ENCODE measurements around the gene PTTG2. TPM values are rescaled to one million over a fixed set of nuclear protein-coding genes. Genes with fewer than 3 reads are reported as not detected.
"Not testable (repeated sequence)": the region's sequence is repeated elsewhere in the genome, so short reads cannot be mapped to it uniquely, and the experiment has no call there.

The PTTG2 gene
- total and polyA plus RNA-seq, 2 experiments from 2014 or later: not detected

GRCh38 chr4:37922328-37922727, 37.9 kb upstream of the PTTG2 start:
- no peak overlapping the region for H2AFZ ChIP-seq

GRCh38 chr4:37923089-37923488, 37.1 kb upstream of the PTTG2 start:
- not testable (repeated sequence) for H3K9me2 ChIP-seq (replicated peaks; ENCODE audit: insufficient read depth); H3K36me3 ChIP-seq (replicated peaks; ENCODE audit: insufficient read depth, low read depth); H4K20me1 ChIP-seq (ENCODE audit: insufficient read depth, poor library complexity, severe bottlenecking); H3K4me3 ChIP-seq; H3K4me1 ChIP-seq (ENCODE audit: insufficient read depth); H3K27me3 ChIP-seq; H3K4me2 ChIP-seq; H3K9me3 ChIP-seq (ENCODE audit: low read depth); H3K79me2 ChIP-seq; H3K27ac ChIP-seq; DNase-seq (ENCODE audit: low spot score); H2AFZ ChIP-seq

More at GRCh38 chr4:37922328-37922727, 37.9 kb upstream of the PTTG2 start:
- DNase-seq (ENCODE audit: low spot score): no peak
- no peak overlapping the region for H3K27ac ChIP-seq
- H3K9me3 ChIP-seq (ENCODE audit: low read depth): no peaks in the 10 kb centered on the region
- no peaks in the 10 kb centered on the region for H3K9me2 ChIP-seq (replicated peaks; ENCODE audit: insufficient read depth)
- no peaks in the 10 kb centered on the region for H3K4me1 ChIP-seq (ENCODE audit: insufficient read depth)
- TF ChIP-seq CTCF (IDR thresholded peaks at IDR 0.05; ENCODE audit: poor library complexity) (no peak), EZH2 (IDR thresholded peaks at IDR 0.05; ENCODE audit: borderline replicate concordance) (no peak), EZH2phosphoT487 (IDR thresholded peaks at IDR 0.05; ENCODE audit: low read depth, severe bottlenecking, unreplicated experiment) (no peak)
- H3K79me2 ChIP-seq: no peaks in the 10 kb centered on the region
- H3K27me3 ChIP-seq: no peaks in the 10 kb centered on the region
- H3K4me2 ChIP-seq: no peak overlapping the region
- WGBS (ENCODE audit: low lambda C conversion rate, missing lambda C conversion rate): 76% methylated on average over 4 of the region's 4 CpGs
- H4K20me1 ChIP-seq (ENCODE audit: insufficient read depth, poor library complexity, severe bottlenecking): no peaks in the 10 kb centered on the region
- H3K4me3 ChIP-seq: no peak overlapping the region
- no peaks in the 10 kb centered on the region for H3K36me3 ChIP-seq (replicated peaks; ENCODE audit: insufficient read depth, low read depth)

GRCh38 chr4:37924946-37925345, 35.3 kb upstream of the PTTG2 start:
- TF ChIP-seq CTCF (IDR thresholded peaks at IDR 0.05; ENCODE audit: poor library complexity) (no peak), EZH2 (IDR thresholded peaks at IDR 0.05; ENCODE audit: borderline replicate concordance) (no peak), EZH2phosphoT487 (IDR thresholded peaks at IDR 0.05; ENCODE audit: low read depth, severe bottlenecking, unreplicated experiment) (no peak)
- H3K36me3 ChIP-seq (replicated peaks; ENCODE audit: insufficient read depth, low read depth): no peaks in the 10 kb centered on the region
- WGBS (ENCODE audit: low lambda C conversion rate, missing lambda C conversion rate): 82% methylated on average over 7 of the region's 7 CpGs
- no peak overlapping the region for H2AFZ ChIP-seq
- H3K4me3 ChIP-seq: no peak overlapping the region
- no peaks in the 10 kb centered on the region for H3K4me1 ChIP-seq (ENCODE audit: insufficient read depth)
- no peaks in the 10 kb centered on the region for H3K27me3 ChIP-seq
- DNase-seq (ENCODE audit: low spot score): no peak
- H4K20me1 ChIP-seq (ENCODE audit: insufficient read depth, poor library complexity, severe bottlenecking): no peaks in the 10 kb centered on the region
- H3K9me2 ChIP-seq (replicated peaks; ENCODE audit: insufficient read depth): no peaks in the 10 kb centered on the region
- no peaks in the 10 kb centered on the region for H3K9me3 ChIP-seq (ENCODE audit: low read depth)
- no peak overlapping the region for H3K27ac ChIP-seq
- no peak overlapping the region for H3K4me2 ChIP-seq
- H3K79me2 ChIP-seq: no peaks in the 10 kb centered on the region

- no peaks in the 10 kb centered on the region for H4K20me1 ChIP-seq (ENCODE audit: insufficient read depth, poor library complexity, severe bottlenecking)
- H2AFZ ChIP-seq: no peak overlapping the region
- no peaks in the 10 kb centered on the region for H3K79me2 ChIP-seq
- H3K4me1 ChIP-seq (ENCODE audit: insufficient read depth): no peaks in the 10 kb centered on the region
- no peak overlapping the region for H3K27ac ChIP-seq
- H3K9me2 ChIP-seq (replicated peaks; ENCODE audit: insufficient read depth): no peaks in the 10 kb centered on the region
- no peak for TF ChIP-seq CTCF (IDR thresholded peaks at IDR 0.05; ENCODE audit: poor library complexity)
- TF ChIP-seq EZH2phosphoT487 (IDR thresholded peaks at IDR 0.05; ENCODE audit: low read depth, severe bottlenecking, unreplicated experiment): no peak
- no peak for TF ChIP-seq EZH2 (IDR thresholded peaks at IDR 0.05; ENCODE audit: borderline replicate concordance)
- no peaks in the 10 kb centered on the region for H3K36me3 ChIP-seq (replicated peaks; ENCODE audit: insufficient read depth, low read depth)
- no peaks in the 10 kb centered on the region for H3K9me3 ChIP-seq (ENCODE audit: low read depth)
- 85% methylated on average over 4 of the region's 4 CpGs for WGBS (ENCODE audit: low lambda C conversion rate, missing lambda C conversion rate)
- H3K27me3 ChIP-seq: no peaks in the 10 kb centered on the region
- H3K4me2 ChIP-seq: no peak overlapping the region
- no peak for DNase-seq (ENCODE audit: low spot score)
- H3K4me3 ChIP-seq: no peak overlapping the region
Measured at GRCh38 chr4:37927434-37927833, 32.8 kb upstream of the PTTG2 start.
